ENCODE data around the gene NUDT7.

NUDT7 gene

GRCh38 chr16:77736879-77737278 is 14.6 kb downstream of the NUDT7 start:
- in situ Hi-C loops (cut with MboI; ENCODE audit: low sequenced_read_pairs, unreplicated experiment) = no loop called here
- TF ChIP-seq CTCF (IDR thresholded peaks at IDR 0.05; ENCODE audit: borderline replicate concordance, control extremely low read depth, extremely low read depth, insufficient read depth, missing control alignments) = no peak

GRCh38 chr16:77738706-77739558 is 16.6 kb downstream of the NUDT7 start:
- DNase-seq (ENCODE audit: low spot score) = no peak
- in situ Hi-C loops (cut with MboI; ENCODE audit: low sequenced_read_pairs, unreplicated experiment) = no loop called here
- TF ChIP-seq CTCF (IDR thresholded peaks at IDR 0.05; ENCODE audit: borderline replicate concordance, control extremely low read depth, extremely low read depth, insufficient read depth, missing control alignments) = no peak

More at GRCh38 chr16:77736879-77737278, 14.6 kb downstream of the NUDT7 start:
- no peak for DNase-seq (ENCODE audit: low spot score)

- no peak for TF ChIP-seq CTCF (IDR thresholded peaks at IDR 0.05; ENCODE audit: borderline replicate concordance, control extremely low read depth, extremely low read depth, insufficient read depth, missing control alignments)
- in situ Hi-C loops (cut with MboI; ENCODE audit: low sequenced_read_pairs, unreplicated experiment) = no loop called here
- no peak for DNase-seq (ENCODE audit: low spot score)
Observed at GRCh38 chr16:77739559-77739892, 17.2 kb downstream of the NUDT7 start.

- no peak for DNase-seq (ENCODE audit: low spot score)
- in situ Hi-C loops (cut with MboI; ENCODE audit: low sequenced_read_pairs, unreplicated experiment) = no loop called here
- TF ChIP-seq CTCF (IDR thresholded peaks at IDR 0.05; ENCODE audit: borderline replicate concordance, control extremely low read depth, extremely low read depth, insufficient read depth, missing control alignments) = no peak
Observed at GRCh38 chr16:77744141-77744540, 21.8 kb downstream of the NUDT7 start.

GRCh38 chr16:77745972-77746371 is 23.7 kb downstream of the NUDT7 start:
- DNase-seq (ENCODE audit: low spot score) = no peak
- in situ Hi-C loops (cut with MboI; ENCODE audit: low sequenced_read_pairs, unreplicated experiment) = no loop called here
- no peak for TF ChIP-seq CTCF (IDR thresholded peaks at IDR 0.05; ENCODE audit: borderline replicate concordance, control extremely low read depth, extremely low read depth, insufficient read depth, missing control alignments)

GRCh38 chr16:77748421-77749005 is 26.2 kb downstream of the NUDT7 start:
- in situ Hi-C loops (cut with MboI; ENCODE audit: low sequenced_read_pairs, unreplicated experiment) = no loop called here
- no peak for TF ChIP-seq CTCF (IDR thresholded peaks at IDR 0.05; ENCODE audit: borderline replicate concordance, control extremely low read depth, extremely low read depth, insufficient read depth, missing control alignments)

More at GRCh38 chr16:77748421-77749005, 26.2 kb downstream of the NUDT7 start:
- DNase-seq (ENCODE audit: low spot score) = no peak

All from GM13976 (cell line).